CD4-positive, alpha-beta T cell treated with Interleukin-4 for 1 hour (primary cell): ENCODE measurements around the gene CFAP107.
"Not testable (repeated sequence)": the region's sequence is repeated elsewhere in the genome, so short reads cannot be mapped to it uniquely, and the experiment has no call there.

ENCODE experiments used
- DNase-seq, 2 donors: peaks; one replicate each; pipeline ENCODE4 v3.0.0-alpha.2; 2020 to 2022

The CFAP107 gene

GRCh38 chr1:12781488-12781887 lies 35.5 kb downstream of the CFAP107 start:
- not testable (repeated sequence) for DNase-seq

GRCh38 chr1:12783783-12784182 lies 37.8 kb downstream of the CFAP107 start:
- DNase-seq = not testable (repeated sequence)

- not testable (repeated sequence) for DNase-seq
These were observed 38.7 kb downstream of the CFAP107 start for GRCh38 chr1:12784729-12785128.

DNA sequence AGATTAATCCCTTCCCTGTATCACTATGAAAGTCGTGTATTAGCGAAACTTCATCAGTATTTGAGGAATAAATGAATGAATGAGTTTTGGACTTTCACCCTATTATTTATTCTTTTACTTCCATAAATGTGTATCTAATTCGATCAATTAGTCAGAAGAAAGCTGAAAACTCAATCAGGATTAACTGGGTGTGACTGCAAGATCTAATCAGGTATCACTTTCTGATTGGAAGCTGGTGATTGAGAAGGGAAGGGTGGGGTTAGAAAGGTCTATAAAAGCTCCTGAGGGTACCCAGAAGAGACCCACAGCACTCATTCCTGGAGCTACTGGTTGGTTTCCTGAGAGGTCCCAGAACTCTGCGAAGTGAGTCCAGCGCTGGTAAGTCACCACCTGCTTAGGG lies 45.1 kb downstream of the CFAP107 start, which contains the start of gene PRAMEF1:
TSS of gene PRAMEF1 (plus strand) at position 301 of the 400 bp plus-strand sequence. CDS start 1,831 bp downstream, outside the sequence.
- not testable (repeated sequence) for DNase-seq

DNA sequence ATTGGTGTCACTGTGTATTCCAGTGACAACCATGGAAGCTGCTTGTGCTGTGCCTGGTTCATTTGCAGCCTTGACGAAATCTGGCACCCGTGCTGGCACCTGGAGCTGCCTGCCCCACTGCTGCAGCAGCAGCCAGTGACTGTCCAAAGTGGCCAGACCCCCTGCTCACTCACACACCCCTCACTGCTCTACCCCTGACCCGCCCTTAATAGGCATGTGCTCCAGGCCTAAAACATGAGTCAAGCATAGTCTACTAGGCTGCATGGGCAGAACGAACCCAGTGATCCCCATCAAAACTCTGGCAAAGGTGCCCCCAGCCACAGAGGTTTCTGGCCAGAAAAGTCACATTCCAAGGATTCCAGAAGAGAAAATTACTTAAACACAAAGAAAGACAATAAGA lies 52.9 kb downstream of the CFAP107 start:
- no peak for DNase-seq

GRCh38 chr1:12799730-12800129 lies 53.7 kb downstream of the CFAP107 start:
- no peak for DNase-seq

DNA sequence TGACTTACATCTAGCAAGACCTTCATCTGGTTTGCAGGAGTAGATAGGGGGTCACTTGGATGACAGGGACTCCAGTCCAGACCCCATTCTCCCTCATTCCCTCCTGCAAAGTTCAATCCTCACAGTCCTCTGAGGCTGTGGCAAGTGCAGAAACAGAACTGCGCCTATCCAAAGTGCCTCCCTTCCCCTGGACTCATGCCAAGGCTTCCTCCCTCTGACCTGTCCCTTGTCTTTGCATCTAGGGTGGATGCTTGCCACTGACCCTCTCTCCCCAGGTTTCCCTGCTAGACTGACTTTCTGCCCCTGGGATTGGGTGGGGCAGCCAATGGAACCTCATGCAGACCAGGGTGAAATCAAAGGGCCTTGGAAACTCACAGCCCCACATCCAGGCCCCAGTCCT lies 63.9 kb downstream of the CFAP107 start:
- DNase-seq = no peak

DNA sequence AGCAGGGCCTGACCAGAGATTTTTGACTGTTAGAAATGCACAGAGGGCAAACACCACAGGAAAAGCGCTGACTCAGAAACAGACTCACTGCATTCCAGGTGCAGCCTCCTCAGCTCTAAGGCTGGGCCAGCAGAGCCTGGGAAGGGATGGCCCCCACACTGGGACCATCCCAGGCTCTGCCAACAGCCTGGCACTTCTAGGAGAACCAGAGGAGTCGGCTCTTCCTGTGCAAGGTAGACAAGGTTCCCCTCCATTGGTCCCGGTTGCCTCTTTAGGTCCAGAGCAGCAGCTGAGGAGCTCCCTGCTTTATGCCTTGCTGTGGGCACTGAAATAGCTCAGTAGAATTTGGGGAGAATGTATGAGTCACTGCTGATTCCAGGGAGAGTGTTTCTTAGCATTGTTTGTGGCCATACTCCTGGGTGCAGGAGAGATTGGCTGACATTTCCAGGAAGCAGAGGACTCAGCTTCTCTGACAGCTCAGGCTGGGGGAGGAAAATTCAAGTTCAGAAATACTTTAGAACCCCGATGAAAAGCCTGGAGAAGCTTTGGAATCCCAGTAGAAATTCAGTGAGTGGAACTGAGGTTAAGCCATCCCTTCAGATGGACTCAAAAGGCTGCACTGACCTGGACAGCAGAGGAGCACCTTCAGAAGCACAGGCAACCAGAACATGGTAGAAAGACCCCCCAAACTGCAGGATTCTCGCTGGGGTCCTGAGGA lies 64.8 kb downstream of the CFAP107 start:
- no peak for DNase-seq

- no peak for DNase-seq
These were observed 65.4 kb downstream of the CFAP107 start for GRCh38 chr1:12811409-12811784.
